Colonic mucosa (tissue), 4 donors: ENCODE measurements around the gene KDM5A. TPM values are rescaled to one million over a fixed set of nuclear protein-coding genes. Genes with fewer than 3 reads are reported as not detected.

Source experiments
- DNase-seq: peaks from one replicate; pipeline ENCODE4 v3.0.0-alpha.2; 2020
- H3K27ac ChIP-seq: fragments of 200-600 bp; one replicate; pipeline ENCODE4 v1.8.0; 2021
- H3K27me3 ChIP-seq: fragments of 200-600 bp; one replicate; pipeline ENCODE4 v1.8.0; 2021
- H3K36me3 ChIP-seq: fragments of 200-600 bp; one replicate; pipeline ENCODE4 v1.8.0; 2021
- H3K4me1 ChIP-seq: fragments of 200-600 bp; one replicate; pipeline ENCODE4 v1.8.0; 2021; ENCODE audit warnings: mild to moderate bottlenecking
- H3K4me3 ChIP-seq: fragments of 200-600 bp; one replicate; pipeline ENCODE4 v1.8.0; 2021
- H3K9ac ChIP-seq, 2 donors: one replicate each; pipeline ENCODE4 v1.7.0; 2013; ENCODE audit warnings: control low read depth in 2 of 2, low read depth in 2 of 2, low read length in 2 of 2
- H3K9me3 ChIP-seq: fragments of 200-600 bp; one replicate; pipeline ENCODE4 v1.8.0; 2021
- intact Hi-C: fragments of 100-400 bp; cut with DNase I; formaldehyde crosslinking; loops from one replicate; pipeline ENCODE4 v1.14.1; 2022
- total RNA-seq, 2 donors: library from RNA; stranded (reverse); fragmentation: NEBNext Ultra II Directional in 1 of 2; extraction: Animal tissue kit (Norgen Biotek cat#: 25700) in 1 of 2; gene quantifications; one replicate each; pipeline ENCODE4 v1.2.1, GENCODE V29; 2021
- TF ChIP-seq, protein P1 (sequence below): fragments of 200-600 bp; IDR thresholded peaks from one replicate; pipeline ENCODE4 v1.8.0; 2022; ENCODE audit warnings: antibody characterized with exemption, mild to moderate bottlenecking
- donor health status: healthy.
- donor health status: DM: no; HTN: no; CAD: no.
- donor health status: DM: no; HTN: no; CAD: no.

Gene KDM5A
- total RNA-seq, 2 donors from 2014 or later, result 60.3 to 64.3 TPM

DNA sequence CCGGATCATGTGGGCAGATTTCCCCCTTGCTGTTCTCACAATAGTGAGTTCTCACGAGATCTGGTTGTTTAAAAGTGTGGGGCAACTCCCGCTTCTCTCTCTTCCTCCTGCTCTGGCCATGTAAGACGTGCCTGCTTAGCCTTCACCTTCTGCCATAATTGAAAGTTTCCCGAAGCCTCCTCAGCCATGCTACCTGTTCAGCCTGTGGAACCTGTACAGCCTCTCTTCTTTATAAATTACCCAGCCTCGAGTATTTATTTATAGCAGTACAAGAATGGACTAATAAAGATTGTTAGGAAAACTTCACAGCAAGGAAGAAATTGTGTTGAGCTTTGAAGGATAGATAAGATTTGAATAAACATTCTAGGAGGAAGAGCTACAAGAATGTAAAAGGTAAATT, 52.1 kb downstream of the KDM5A start:
- Histone ChIP-seq H3K9ac (no peak overlapping the region), H3K27me3 (no peaks in the 10 kb centered on the region), H3K9me3 (no peaks in the 10 kb centered on the region), H3K4me3 (no peak overlapping the region), H3K4me1 (no peaks in the 10 kb centered on the region), H3K36me3 (peaks cover 3% of the 10 kb centered on the region), H3K27ac (no peak overlapping the region)
- no peak for DNase-seq
- TF ChIP-seq, protein P1, sequence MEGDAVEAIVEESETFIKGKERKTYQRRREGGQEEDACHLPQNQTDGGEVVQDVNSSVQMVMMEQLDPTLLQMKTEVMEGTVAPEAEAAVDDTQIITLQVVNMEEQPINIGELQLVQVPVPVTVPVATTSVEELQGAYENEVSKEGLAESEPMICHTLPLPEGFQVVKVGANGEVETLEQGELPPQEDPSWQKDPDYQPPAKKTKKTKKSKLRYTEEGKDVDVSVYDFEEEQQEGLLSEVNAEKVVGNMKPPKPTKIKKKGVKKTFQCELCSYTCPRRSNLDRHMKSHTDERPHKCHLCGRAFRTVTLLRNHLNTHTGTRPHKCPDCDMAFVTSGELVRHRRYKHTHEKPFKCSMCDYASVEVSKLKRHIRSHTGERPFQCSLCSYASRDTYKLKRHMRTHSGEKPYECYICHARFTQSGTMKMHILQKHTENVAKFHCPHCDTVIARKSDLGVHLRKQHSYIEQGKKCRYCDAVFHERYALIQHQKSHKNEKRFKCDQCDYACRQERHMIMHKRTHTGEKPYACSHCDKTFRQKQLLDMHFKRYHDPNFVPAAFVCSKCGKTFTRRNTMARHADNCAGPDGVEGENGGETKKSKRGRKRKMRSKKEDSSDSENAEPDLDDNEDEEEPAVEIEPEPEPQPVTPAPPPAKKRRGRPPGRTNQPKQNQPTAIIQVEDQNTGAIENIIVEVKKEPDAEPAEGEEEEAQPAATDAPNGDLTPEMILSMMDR, result no peak
- intact Hi-C loops, result no loop called here

DNA sequence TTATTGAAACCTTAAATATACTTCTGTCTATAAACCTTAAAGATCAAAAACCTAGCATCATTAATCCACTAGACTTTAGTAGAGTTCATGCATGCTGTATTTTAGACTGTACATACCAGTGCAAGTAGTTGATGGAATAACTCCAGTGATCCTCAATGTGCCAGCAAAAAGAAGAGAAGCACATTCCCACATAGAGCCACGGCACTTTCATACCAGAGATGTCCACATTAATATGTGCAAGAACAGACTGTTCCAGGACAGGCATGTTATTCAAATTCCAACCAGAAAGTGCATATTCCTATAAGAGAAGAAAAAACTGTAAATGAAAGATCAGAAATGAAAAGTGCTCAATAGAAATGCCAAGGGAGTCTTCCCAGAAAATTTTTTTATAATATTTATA, 55.0 kb downstream of the KDM5A start:
- H3K36me3 ChIP-seq, result peaks cover 7% of the 10 kb centered on the region
- TF ChIP-seq, protein P1, result no peak

DNA sequence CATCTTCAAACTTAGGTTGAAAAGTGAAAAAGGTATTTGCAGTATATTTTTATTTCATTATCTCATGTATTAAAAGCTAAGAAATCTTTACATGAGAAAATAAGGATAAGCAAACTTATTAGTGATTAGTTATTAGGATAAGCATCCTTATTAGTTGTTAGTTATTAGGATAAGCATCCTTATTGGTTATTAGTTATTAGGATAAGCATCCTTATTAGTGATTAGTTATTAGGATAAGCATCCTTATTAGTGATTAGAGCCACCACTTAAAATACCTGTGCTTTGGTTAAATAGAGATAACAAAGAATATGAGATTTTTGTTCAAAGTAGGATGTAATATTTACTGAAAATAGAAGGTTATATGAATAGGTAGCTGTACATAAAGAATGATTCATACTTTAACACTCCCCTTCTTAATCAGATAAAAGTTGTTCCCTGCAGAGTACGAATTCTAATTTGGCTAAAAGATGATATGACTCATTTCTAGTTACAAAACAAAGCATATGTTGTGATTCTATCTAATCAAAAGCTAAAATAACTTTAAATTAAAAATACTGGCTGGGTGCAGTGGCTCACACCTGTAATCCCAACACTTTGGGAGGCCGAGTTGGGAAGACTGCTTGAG, 56.4 kb downstream of the KDM5A start:
- H3K36me3 ChIP-seq, result peaks cover 13% of the 10 kb centered on the region
- H3K27ac ChIP-seq, result no peak overlapping the region
- TF ChIP-seq, protein P1, result no peak
- no peak overlapping the region for H3K9ac ChIP-seq
- DNase-seq, result no peak
- no peak overlapping the region for H3K4me3 ChIP-seq
- H3K9me3 ChIP-seq, result no peaks in the 10 kb centered on the region
- no peaks in the 10 kb centered on the region for H3K27me3 ChIP-seq
- intact Hi-C loops, result no loop called here
- H3K4me1 ChIP-seq, result no peaks in the 10 kb centered on the region

More for the DNA sequence above, 55.0 kb downstream of the KDM5A start:
- Histone ChIP-seq H3K9me3 (no peaks in the 10 kb centered on the region), H3K9ac (no peak overlapping the region), H3K27ac (no peak overlapping the region), H3K4me1 (no peaks in the 10 kb centered on the region), H3K4me3 (no peak overlapping the region), H3K27me3 (no peaks in the 10 kb centered on the region)
- intact Hi-C loops, result no loop called here
- DNase-seq, result no peak

DNA sequence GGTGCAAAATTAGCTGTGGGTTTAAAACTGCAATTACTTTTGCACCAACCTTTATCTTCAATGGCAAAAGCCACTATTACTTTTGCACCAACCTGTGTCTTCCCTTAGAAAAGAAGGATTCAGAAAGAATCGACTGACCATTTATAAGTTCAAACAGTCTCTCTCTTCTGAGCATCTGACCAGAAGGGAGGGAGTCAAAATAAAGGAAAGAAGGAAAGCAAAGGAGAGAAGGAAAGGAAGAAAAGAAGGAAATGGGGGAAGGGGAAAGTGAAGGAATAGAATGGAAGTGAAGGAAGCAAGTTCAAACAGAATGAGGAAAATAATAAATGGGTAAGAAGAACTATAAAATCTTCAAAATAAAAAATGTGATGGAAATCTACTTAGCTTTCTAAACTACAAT, 57.8 kb downstream of the KDM5A start:
- Histone ChIP-seq H3K9ac (no peak overlapping the region), H3K4me1 (no peaks in the 10 kb centered on the region), H3K27me3 (no peaks in the 10 kb centered on the region), H3K9me3 (no peaks in the 10 kb centered on the region), H3K36me3 (peaks cover 13% of the 10 kb centered on the region), H3K4me3 (no peak overlapping the region), H3K27ac (no peak overlapping the region)
- DNase-seq, result no peak
- TF ChIP-seq, protein P1, result no peak
- intact Hi-C loops, result no loop called here

DNA sequence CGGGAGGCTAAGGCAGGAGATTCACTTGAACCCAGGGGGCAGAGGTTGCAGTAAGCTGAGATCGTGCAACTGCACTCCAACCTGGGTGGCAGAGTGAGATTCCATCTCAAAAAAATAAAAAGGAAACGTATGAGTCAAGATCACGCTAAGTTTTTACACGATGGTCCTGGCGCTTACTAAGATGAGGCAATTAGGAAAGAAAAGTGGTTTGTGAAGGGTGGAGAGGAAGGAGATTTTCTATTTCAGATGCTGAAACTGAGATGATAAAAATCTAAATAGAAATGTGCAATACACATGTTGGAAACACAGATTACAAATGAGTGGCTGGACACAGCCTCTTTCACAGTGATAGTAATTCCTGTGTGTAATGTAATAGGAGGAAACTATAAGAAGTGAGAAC, 63.2 kb downstream of the KDM5A start:
- no peaks in the 10 kb centered on the region for H3K4me1 ChIP-seq
- no peak for DNase-seq
- peaks cover 14% of the 10 kb centered on the region for H3K36me3 ChIP-seq
- TF ChIP-seq, protein P1, result no peak
- no peak overlapping the region for H3K9ac ChIP-seq
- H3K9me3 ChIP-seq, result no peaks in the 10 kb centered on the region
- no peak overlapping the region for H3K27ac ChIP-seq
- intact Hi-C loops, result no loop called here
- no peaks in the 10 kb centered on the region for H3K27me3 ChIP-seq
- no peak overlapping the region for H3K4me3 ChIP-seq
